H9 (cell line): Measurements from ENCODE around the gene KNSTRN. TPM values are rescaled to one million over a fixed set of nuclear protein-coding genes. Genes with fewer than 3 reads are reported as not detected.

ENCODE experiments used
- DNase-seq: peaks from one replicate; pipeline ENCODE4 v3.0.0-alpha.2; 2017
- H2AFZ ChIP-seq: one replicate; pipeline ENCODE4 v1.6.1; 2013; ENCODE audit warnings: mild to moderate bottlenecking, low read length, control low read depth, moderate library complexity
- H2AK5ac ChIP-seq: 2 replicates; pipeline ENCODE4 v1.6.1; 2013; ENCODE audit warnings: low read length, control low read depth, mixed read lengths; ENCODE audit not compliant: insufficient read length
- H2BK120ac ChIP-seq: one replicate; pipeline ENCODE4 v1.6.1; 2013; ENCODE audit warnings: low read depth, mild to moderate bottlenecking, low read length, control low read depth, inconsistent platforms; ENCODE audit not compliant: poor library complexity, severe bottlenecking
- H2BK12ac ChIP-seq: 2 replicates; pipeline ENCODE4 v1.6.1; 2013; ENCODE audit warnings: low read length, control low read depth, mixed read lengths, low read depth; ENCODE audit not compliant: insufficient read length
- H2BK15ac ChIP-seq: 2 replicates; pipeline ENCODE4 v1.6.1; 2013; ENCODE audit warnings: low read depth, low read length, control low read depth
- H2BK20ac ChIP-seq: one replicate; pipeline ENCODE4 v1.6.1; 2013; ENCODE audit warnings: low read depth, mild to moderate bottlenecking, low read length, control low read depth, inconsistent platforms; ENCODE audit not compliant: poor library complexity, severe bottlenecking
- H2BK5ac ChIP-seq: 2 replicates; pipeline ENCODE4 v1.6.1; 2013; ENCODE audit warnings: low read length, control low read depth, mixed read lengths; ENCODE audit not compliant: insufficient read length
- H3K14ac ChIP-seq: 2 replicates; pipeline ENCODE4 v1.6.1; 2013; ENCODE audit warnings: low read length, control low read depth; ENCODE audit not compliant: insufficient read depth
- H3K18ac ChIP-seq: 2 replicates; pipeline ENCODE4 v1.6.1; 2013; ENCODE audit warnings: low read depth, mild to moderate bottlenecking, mixed read lengths, low read length, control low read depth; ENCODE audit not compliant: insufficient read length
- H3K23ac ChIP-seq: 2 replicates; pipeline ENCODE4 v1.6.1; 2013; ENCODE audit warnings: low read length, control low read depth, mixed read lengths, low read depth; ENCODE audit not compliant: insufficient read length
- H3K23me2 ChIP-seq: 2 replicates; pipeline ENCODE4 v1.6.1; 2013; ENCODE audit warnings: low read depth, mild to moderate bottlenecking, mixed read lengths, low read length, control low read depth; ENCODE audit not compliant: insufficient read length, poor library complexity, severe bottlenecking
- H3K27ac ChIP-seq: 2 replicates; pipeline ENCODE4 v1.5.1; 2013; ENCODE audit warnings: low read length, control low read depth, mixed read lengths, low read depth; ENCODE audit not compliant: insufficient read length
- H3K27me3 ChIP-seq: 2 replicates; pipeline ENCODE4 v1.6.1; 2013; ENCODE audit warnings: low read length, control low read depth, inconsistent platforms; ENCODE audit not compliant: insufficient read depth
- H3K4ac ChIP-seq: 2 replicates; pipeline ENCODE4 v1.6.1; 2013; ENCODE audit warnings: low read depth, mild to moderate bottlenecking, control low read depth, inconsistent platforms, low read length, moderate library complexity
- H3K4me1 ChIP-seq: 2 replicates; pipeline ENCODE4 v1.6.1; 2013; ENCODE audit warnings: low read length, control low read depth, inconsistent platforms; ENCODE audit not compliant: insufficient read depth
- H3K4me2 ChIP-seq: 2 replicates; pipeline ENCODE4 v1.6.1; 2013; ENCODE audit warnings: low read length, control low read depth, mixed read lengths; ENCODE audit not compliant: insufficient read length, insufficient read depth
- H3K56ac ChIP-seq: 2 replicates; pipeline ENCODE4 v1.6.1; 2013; ENCODE audit warnings: low read depth, mild to moderate bottlenecking, mixed read lengths, low read length, control low read depth; ENCODE audit not compliant: insufficient read length
- H3K79me1 ChIP-seq: 2 replicates; pipeline ENCODE4 v1.6.1; 2013; ENCODE audit warnings: low read depth, mild to moderate bottlenecking, moderate library complexity, low read length, control low read depth, inconsistent platforms; ENCODE audit not compliant: insufficient read depth, poor library complexity, severe bottlenecking
- H3K79me2 ChIP-seq: 2 replicates; pipeline ENCODE4 v1.6.1; 2013; ENCODE audit warnings: low read length, control low read depth, inconsistent platforms; ENCODE audit not compliant: insufficient read depth
- H3K9ac ChIP-seq: 2 replicates; pipeline ENCODE4 v1.6.1; 2013; ENCODE audit warnings: low read length, control low read depth, mixed read lengths; ENCODE audit not compliant: insufficient read length; ENCODE audit errors: extremely low read depth
- H3K9me3 ChIP-seq: one replicate; pipeline ENCODE4 v1.6.1; 2013; ENCODE audit warnings: low read depth, low read length, inconsistent platforms; ENCODE audit not compliant: control insufficient read depth
- H3T11ph ChIP-seq: one replicate; pipeline ENCODE4 v1.6.1; 2013; ENCODE audit warnings: mild to moderate bottlenecking, low read length, control low read depth, inconsistent platforms
- H4K20me1 ChIP-seq: one replicate; pipeline ENCODE4 v1.6.1; 2013; ENCODE audit not compliant: control insufficient read depth, insufficient read length, insufficient read depth
- H4K5ac ChIP-seq: 2 replicates; pipeline ENCODE4 v1.6.1; 2013; ENCODE audit warnings: low read depth, mild to moderate bottlenecking, mixed read lengths, low read length, control low read depth; ENCODE audit not compliant: insufficient read length
- H4K8ac ChIP-seq: replicated peaks from 2 replicates; pipeline ENCODE4 v1.6.1; 2013; ENCODE audit warnings: low read length, control low read depth, mixed read lengths, low read depth; ENCODE audit not compliant: insufficient read length
- H4K91ac ChIP-seq: 2 replicates; pipeline ENCODE4 v1.6.1; 2013; ENCODE audit warnings: low read depth, mild to moderate bottlenecking, moderate library complexity, mixed read lengths, low read length, control low read depth; ENCODE audit not compliant: insufficient read length
- H3K27ac Mint-ChIP-seq, 3 experiments: 2 replicates in 2 of 3; 3 replicates in 1 of 3; pipeline ENCODE4 v1.8.0; 2020 to 2021; ENCODE audit warnings: mixed read lengths in 3 of 3, mild to moderate bottlenecking in 1 of 3, moderate library complexity in 1 of 3
- H3K27me3 Mint-ChIP-seq: 2 replicates; pipeline ENCODE4 v1.8.0; 2021; ENCODE audit warnings: low read depth, mild to moderate bottlenecking, moderate library complexity, mixed read lengths
- H3K36me3 Mint-ChIP-seq, 3 experiments: 2 replicates in 2 of 3; 3 replicates in 1 of 3; pipeline ENCODE4 v1.8.0; 2020 to 2021; ENCODE audit warnings: low read depth in 3 of 3, mixed read lengths in 3 of 3; ENCODE audit not compliant: insufficient read depth in 1 of 3
- H3K4me1 Mint-ChIP-seq, 2 experiments: 2 replicates each; pipeline ENCODE4 v1.8.0; 2020; ENCODE audit warnings: mixed read lengths in 2 of 2
- H3K4me3 Mint-ChIP-seq, 2 experiments: 2 replicates in 1 of 2; 3 replicates in 1 of 2; pipeline ENCODE4 v1.8.0; 2020 to 2021; ENCODE audit warnings: mild to moderate bottlenecking in 2 of 2, mixed read lengths in 2 of 2, moderate library complexity in 1 of 2
- H3K9me3 Mint-ChIP-seq, 2 experiments: 2 replicates in 1 of 2; 3 replicates in 1 of 2; pipeline ENCODE4 v1.8.0; 2020; ENCODE audit warnings: mild to moderate bottlenecking in 2 of 2, mixed read lengths in 2 of 2, moderate library complexity in 1 of 2
- CTCF ChIP-seq: fragments of 200-600 bp; sonication (generic); conservative IDR thresholded peaks from 3 replicates; pipeline ENCODE4 v1.8.0; 2021; ENCODE audit warnings: antibody characterized with exemption, mild to moderate bottlenecking
- WGBS: extraction: QIAGEN DNeasy Blood & Tissue Kit; methylation state at CpG from one replicate; pipeline ENCODE4 v1.1.7; 2013; ENCODE audit warnings: missing lambda C conversion rate, low lambda C conversion rate, mixed read lengths; ENCODE audit not compliant: insufficient read length; ENCODE audit errors: extremely low coverage; 5-methylcytosine and 5-hydroxymethylcytosine counted together
- total RNA-seq: library from RNA; stranded (reverse); gene quantifications from 2 replicates; pipeline ENCODE4 v1.2.1, GENCODE V29; 2021

KNSTRN gene
- total RNA-seq, 1 experiment from 2014 or later: 53.9 TPM

GRCh38 chr15:40398413-40398873 lies 15.9 kb downstream of the KNSTRN start:
- Histone ChIP-seq H3K4me2 (no peak overlapping the region), H3K4ac (no peak overlapping the region), H3K9me3 (no peaks in the 10 kb centered on the region), H4K91ac (no peak overlapping the region), H3K56ac (no peak overlapping the region), H3K27me3 (no peaks in the 10 kb centered on the region), H4K8ac (no peak overlapping the region), H2AK5ac (no peak overlapping the region), H3K4me1 (no peaks in the 10 kb centered on the region), H2AFZ (no peak overlapping the region), H3K79me2 (no peaks in the 10 kb centered on the region), H2BK5ac (no peak overlapping the region), H3K27ac (no peak overlapping the region), H3K23me2 (no peaks in the 10 kb centered on the region), H4K20me1 (no peaks in the 10 kb centered on the region), H2BK20ac (no peak overlapping the region), H2BK15ac (no peak overlapping the region), H3K9ac (no peak overlapping the region), H2BK12ac (no peak overlapping the region), H3K79me1 (no peaks in the 10 kb centered on the region), H3T11ph (no peak overlapping the region), H4K5ac (no peak overlapping the region), H3K18ac (no peak overlapping the region), H3K23ac (no peak overlapping the region), H2BK120ac (no peak overlapping the region), H3K14ac (no peak overlapping the region)
- Mint-ChIP-seq H3K36me3 (peaks cover 5 to 16% (median 7%) of the 10 kb centered on the region in 3 experiments; a peak in 6 of 7 replicates), H3K27me3 (no peaks in the 10 kb centered on the region), H3K27ac (no peak overlapping the region), H3K4me1 (no peaks in the 10 kb centered on the region), H3K9me3 (no peaks in the 10 kb centered on the region), H3K4me3 (no peak overlapping the region; a peak in 1 of 5 replicates)
- no peak for DNase-seq
- no CpG with 5 or more reads among the region's 4 CpGs for WGBS
- TF ChIP-seq CTCF: no peak
